GM23248 (cell line): Measurements from ENCODE around the gene CSNK2A3.

Experiments used
- EZH2 ChIP-seq: fragments of 200-600 bp; sonication (generic); IDR thresholded peaks from 2 replicates; pipeline ENCODE4 v1.6.1; 2018; ENCODE audit warnings: antibody characterized with exemption, mild to moderate bottlenecking; ENCODE audit not compliant: insufficient read depth, poor library complexity, severe bottlenecking
- EZH2phosphoT487 ChIP-seq: fragments of 200-600 bp; sonication (generic); IDR thresholded peaks from 2 replicates; pipeline ENCODE4 v1.6.1; 2018; ENCODE audit warnings: antibody characterized with exemption, moderate library complexity, mild to moderate bottlenecking, low read depth; ENCODE audit not compliant: insufficient read depth

GRCh38 chr11:11374358-11375148 is 21.5 kb upstream of the CSNK2A3 start:
- TF ChIP-seq EZH2 (no peak), EZH2phosphoT487 (no peak)
